HG03135 (cell line): ENCODE results near the gene THSD7A.

Source experiments
- ATAC-seq: cut with Tn5 transposase; IDR thresholded peaks from one replicate; pipeline ENCODE4 v1.9.1; 2021; ENCODE audit warnings: mild to moderate bottlenecking, moderate library complexity; ENCODE audit not compliant: unreplicated experiment

THSD7A gene, protein sequence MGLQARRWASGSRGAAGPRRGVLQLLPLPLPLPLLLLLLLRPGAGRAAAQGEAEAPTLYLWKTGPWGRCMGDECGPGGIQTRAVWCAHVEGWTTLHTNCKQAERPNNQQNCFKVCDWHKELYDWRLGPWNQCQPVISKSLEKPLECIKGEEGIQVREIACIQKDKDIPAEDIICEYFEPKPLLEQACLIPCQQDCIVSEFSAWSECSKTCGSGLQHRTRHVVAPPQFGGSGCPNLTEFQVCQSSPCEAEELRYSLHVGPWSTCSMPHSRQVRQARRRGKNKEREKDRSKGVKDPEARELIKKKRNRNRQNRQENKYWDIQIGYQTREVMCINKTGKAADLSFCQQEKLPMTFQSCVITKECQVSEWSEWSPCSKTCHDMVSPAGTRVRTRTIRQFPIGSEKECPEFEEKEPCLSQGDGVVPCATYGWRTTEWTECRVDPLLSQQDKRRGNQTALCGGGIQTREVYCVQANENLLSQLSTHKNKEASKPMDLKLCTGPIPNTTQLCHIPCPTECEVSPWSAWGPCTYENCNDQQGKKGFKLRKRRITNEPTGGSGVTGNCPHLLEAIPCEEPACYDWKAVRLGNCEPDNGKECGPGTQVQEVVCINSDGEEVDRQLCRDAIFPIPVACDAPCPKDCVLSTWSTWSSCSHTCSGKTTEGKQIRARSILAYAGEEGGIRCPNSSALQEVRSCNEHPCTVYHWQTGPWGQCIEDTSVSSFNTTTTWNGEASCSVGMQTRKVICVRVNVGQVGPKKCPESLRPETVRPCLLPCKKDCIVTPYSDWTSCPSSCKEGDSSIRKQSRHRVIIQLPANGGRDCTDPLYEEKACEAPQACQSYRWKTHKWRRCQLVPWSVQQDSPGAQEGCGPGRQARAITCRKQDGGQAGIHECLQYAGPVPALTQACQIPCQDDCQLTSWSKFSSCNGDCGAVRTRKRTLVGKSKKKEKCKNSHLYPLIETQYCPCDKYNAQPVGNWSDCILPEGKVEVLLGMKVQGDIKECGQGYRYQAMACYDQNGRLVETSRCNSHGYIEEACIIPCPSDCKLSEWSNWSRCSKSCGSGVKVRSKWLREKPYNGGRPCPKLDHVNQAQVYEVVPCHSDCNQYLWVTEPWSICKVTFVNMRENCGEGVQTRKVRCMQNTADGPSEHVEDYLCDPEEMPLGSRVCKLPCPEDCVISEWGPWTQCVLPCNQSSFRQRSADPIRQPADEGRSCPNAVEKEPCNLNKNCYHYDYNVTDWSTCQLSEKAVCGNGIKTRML (N-terminal part only)

DNA sequence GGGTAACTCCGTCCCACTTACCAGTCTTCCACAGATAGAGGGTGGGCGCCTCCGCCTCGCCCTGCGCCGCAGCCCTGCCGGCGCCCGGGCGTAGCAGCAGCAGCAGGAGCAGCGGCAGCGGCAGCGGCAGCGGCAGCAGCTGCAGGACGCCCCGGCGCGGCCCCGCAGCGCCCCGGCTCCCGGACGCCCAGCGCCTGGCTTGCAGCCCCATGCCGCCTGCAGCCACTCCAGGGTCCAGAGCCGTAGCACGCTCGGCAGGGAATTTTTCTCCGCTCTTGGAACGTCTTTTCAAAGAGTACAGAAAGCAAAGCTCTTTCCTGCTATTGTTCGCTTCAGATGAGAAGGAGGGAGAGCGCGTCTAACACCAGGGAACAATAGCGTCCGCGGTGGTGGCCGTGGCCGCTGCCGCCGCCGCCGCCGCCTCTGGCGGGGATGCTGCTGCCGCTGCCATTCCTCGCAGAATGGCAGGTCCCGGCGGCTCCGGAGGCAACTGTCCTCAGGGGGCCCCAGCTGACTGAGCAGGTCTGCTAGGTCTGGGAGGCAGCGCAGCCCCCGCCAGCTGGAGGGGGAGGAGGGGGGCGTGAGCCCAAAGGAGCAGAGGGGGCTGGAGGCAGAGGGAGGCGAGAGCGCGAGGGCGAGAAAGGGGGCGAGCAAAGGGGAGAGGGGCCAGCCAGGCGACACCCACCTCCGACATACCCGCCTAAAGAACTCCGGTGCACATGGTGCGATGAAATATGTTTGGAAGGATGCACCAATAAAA, at the start of gene THSD7A:
Gene THSD7A (minus strand): TSS at position 463 of the 760 bp plus-strand sequence. CDS start 252 bp downstream, at position 211.
- ATAC-seq, result no peak

DNA sequence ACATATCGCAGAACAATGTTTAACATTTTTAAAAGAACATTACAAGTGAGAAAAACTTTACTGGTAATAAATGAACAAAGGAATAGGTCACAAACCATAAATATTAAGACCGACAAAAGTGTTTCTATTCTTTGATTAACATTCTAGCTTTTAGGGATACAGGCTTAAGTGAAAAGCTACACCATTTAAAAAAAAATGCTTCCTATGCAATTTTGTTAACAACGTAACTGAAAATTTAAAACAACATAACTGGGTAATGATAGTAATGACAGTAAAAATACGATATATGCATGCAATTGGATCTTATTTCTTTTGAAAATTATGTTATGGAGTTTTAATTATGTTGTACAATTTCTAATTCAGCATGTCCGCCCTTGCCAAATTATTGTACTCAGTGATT, 49.7 kb upstream of the THSD7A start:
- no peak for ATAC-seq

DNA sequence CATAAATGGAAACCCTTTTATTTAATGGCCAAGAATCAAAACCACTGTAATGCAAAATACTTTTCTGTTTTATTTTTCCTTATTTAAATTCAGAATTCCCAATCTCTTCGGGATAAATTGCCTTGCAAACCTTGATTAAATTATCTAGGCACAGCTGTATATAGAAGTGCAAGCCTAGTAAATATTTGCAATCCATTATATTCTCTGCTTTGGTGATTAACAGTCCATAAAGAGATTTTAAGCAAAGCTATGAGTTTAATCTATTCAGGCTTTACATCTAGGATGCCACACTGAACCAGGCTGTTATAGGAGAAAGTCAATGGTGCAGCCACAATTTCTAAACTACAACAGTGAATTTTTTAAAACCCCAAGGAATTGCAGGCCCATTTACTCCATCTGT, 43.6 kb upstream of the THSD7A start:
- no peak for ATAC-seq

DNA sequence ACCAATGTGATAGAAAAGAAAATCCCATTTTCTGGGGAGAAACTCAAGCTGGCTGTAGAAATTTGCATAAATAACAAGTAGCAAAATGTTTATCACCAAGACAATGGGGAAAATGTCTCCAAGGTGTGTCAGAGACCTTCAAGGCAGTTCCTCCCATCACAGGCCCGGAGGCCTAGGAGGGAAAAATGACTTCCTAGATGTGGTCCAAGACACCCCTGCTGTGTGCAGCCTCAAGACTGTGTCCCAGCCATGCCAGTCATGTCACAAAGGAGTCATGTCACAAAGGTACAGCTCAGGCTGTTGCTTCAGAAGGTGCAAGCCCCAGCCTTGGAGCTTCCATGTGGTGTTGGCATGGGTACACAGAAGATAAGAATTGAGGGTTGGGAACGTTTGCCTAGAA, 33.7 kb upstream of the THSD7A start:
- no peak for ATAC-seq

DNA sequence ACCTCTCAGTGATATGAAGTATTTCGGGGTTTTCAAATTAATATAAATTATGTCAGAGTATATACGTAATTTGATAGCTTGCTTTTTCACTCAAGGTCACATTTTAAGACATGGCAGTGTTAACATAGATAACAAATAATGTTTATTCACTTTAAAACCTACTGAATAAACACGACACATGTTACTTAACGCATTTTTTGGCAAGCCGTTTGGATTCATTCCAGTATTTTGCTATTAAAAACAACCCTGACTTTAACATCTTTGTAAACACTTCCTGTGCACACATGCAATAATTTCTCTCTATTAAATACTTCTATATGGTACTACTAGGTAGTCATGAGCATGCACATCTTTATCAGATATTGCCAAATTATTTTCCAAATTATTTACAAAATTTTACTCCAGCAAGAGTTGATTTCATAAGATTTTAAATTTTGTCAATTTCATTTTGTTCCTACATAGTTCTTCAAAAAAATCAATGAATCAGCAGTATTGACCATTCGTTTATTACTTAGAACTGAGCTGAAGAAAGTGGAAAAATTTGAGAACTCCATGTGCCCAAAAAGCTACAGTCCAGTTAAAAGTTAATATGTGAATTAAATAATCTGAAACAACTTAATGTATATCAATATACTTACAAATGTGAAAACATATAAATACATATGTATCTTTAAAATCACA, 26.8 kb upstream of the THSD7A start:
- ATAC-seq, result no peak

DNA sequence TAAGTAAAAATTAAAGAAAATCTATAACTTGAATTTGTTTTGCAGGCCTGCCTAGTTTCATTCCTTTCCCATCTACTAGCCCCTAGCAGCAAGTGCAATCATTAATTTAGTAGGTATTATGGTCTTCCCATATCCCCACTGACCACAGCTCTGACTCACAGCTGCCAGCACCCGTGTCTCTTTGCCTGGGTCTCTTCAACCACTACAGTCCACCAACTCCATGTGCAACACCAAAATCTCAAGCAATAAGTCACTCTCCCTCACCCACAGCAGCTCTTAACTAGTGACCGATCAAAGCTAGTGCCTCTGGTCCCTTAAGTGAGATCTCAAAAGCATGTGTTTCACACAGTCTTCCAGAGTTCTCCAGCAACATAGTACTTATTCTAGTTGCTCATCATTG, 26.0 kb upstream of the THSD7A start:
- ATAC-seq, result no peak

DNA sequence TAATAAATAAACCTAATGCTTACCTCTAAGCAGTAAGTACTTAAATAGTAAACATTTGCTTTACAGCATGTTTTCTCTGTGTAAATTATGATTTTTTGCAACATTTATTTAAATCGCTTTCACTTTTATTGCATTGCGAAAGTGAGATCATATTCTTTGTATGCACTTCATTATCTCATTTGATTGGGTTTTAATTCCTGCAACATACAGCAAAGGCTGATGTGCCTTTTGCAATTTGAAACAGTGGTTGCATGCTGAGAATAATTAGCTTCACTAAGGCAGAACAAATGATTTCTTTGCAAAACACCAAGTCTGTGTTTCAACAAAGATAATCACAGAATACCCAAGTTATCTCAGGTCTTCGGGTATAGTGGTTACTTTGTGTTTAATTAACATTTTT, 16.3 kb upstream of the THSD7A start:
- no peak for ATAC-seq

DNA sequence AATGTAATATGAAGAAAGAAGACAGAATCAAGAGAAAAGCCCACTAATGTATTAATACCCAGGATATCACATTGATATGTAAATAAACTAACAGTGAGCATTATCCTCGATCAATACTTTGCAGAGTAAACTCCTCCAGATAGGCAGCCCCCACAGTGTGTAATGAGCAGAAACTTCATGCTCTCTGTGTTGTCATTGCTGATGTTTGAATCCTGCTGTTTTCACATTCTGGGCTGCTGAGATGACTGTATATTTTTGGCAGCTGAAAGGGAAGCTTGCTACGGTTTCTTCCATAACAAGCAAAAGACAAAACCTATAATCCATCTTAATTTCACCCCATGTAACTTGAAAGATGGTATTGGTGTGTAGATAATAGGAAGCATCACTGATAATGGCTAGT, 15.3 kb upstream of the THSD7A start:
- ATAC-seq, result no peak

DNA sequence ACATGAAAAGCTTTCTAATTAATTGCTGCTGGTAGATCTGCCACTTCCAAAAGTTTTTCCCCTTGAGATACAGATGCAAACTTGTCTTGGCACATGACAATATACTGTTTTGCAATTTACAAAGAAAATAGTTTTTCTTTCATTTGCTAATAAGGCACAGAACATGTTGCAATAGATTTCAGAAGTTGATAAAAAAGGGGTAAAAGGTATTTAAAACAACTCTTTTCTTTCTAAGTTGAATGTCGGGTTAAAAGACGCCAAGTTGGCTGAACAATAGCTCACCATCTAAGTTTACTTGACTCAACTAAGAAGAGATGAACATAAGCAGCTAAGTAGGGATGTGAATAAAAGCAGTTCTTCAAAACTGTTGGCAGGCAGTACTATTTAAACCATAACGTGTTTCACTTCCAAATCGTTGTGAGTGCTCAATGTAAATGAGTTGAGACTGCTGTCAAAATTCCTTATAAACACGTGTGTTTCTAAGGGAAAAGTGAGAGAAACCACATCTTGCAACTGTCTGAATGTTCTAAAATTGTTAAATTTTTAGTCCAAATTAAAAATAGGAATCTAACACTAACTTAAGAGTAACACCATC, 14.5 kb upstream of the THSD7A start:
- ATAC-seq, result no peak

DNA sequence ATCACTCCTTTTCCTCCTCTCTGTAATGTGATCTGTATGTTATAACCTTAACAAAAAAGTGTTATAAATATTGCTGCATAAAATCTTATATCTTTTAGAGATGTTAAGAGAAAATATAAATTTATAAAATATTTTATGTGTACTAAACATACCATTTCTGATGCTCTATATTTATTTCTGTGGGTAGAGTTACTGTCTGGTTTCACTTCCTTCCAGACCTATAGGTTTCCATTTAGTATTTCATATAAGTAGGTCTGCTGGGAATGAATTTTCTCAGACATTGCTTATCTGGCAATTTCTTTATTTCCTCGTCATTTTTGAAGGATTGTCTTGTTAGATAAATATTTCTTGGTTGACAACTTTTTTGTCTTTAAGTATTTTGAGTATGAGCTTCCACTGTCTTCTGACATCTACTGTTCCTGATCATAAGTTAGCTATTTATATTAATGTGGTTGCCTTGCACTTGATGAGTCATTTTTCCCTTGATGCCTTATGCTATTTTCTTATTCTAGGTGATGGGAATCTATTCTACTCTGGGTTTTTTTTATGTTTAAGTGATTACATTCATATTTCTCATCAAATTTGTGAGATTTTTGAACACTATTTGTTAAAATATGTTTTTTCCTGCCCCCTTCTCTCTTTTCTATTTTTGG, 11.2 kb upstream of the THSD7A start:
- ATAC-seq, result no peak

DNA sequence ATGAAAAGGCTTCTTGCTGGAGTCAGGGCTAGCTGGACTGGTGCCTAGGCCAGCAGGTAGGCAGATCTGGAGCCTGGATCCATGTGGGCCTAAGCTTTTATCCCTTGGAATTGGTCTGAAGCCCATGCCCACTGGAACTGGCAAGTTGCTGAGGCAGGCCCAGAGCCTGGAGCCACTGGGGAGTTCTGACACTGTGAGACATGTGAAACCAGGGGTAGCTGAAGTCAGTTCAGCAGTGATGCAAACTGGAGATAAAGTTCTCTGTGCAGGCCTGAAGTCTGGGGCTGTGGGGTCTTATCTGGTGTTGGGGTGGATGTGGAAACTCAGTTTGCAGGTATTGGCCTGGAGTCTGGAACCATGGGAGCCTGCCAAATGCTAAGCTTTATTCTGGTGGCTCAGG, 9.7 kb upstream of the THSD7A start:
- ATAC-seq, result no peak

DNA sequence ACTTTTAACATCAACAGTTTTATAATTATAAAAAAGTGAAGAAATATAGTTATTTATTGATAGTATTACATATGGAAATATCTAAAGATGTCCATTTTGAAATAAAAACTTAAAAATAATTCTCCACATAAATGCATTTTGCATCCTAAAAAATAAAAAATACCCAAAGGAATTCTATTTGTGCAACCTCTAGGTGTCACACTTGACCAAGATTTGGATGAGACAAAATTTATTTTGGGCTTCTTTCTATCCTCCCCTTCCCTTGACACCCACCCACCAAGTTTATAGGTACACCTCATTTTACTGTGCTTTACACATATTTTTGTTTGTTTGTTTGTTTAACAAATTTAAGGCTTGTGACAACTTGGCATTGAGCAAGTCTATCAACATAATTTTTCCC, 3.3 kb upstream of the THSD7A start:
- no peak for ATAC-seq

DNA sequence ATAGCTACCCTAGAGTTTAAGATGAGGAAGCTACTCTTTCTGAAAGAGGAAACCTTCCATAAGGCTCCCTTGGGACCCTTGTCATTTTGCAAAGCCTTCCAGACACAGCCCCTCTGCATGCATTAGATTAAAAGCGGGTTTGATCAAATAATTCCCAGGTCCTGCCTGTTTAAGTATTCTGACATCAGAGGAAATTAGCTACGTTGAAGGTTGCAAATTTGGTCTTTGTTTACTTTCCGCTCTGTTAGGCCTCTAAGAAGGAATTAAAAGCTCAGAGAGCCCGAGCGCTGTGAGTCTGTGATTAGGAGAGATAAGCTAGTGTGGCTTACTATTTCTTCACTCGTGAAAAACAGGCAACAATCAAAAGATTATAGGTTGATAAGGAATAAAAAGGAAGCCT, 1.4 kb upstream of the THSD7A start:
- no peak for ATAC-seq

DNA sequence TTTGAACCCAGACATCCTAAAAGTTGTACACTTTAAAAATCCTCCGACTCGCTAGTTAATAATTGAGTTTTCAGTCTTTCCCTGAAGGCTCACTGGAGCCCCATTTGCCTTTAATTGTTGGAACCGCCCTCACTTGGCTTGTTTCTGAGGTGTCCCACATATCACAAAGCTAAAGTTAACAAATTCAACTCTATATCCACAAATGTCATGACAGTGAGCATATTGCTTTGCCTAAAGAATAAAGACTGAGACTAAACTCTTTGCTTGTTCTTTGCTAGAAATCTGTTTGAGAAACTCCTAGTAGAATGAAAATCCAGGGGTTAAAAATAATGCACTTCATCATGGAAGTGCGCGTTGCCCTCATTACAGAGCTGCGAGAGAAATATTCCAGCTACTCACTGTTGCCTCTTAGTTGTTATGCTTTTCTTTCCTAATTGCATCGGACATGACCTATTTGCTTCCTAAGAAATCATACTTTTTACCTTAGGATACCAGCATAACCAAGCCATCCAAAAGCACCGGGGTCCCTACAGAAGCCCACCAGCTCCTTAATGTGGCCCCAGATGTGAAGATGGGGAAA, 752 bp downstream of the THSD7A start:
- ATAC-seq, result no peak

DNA sequence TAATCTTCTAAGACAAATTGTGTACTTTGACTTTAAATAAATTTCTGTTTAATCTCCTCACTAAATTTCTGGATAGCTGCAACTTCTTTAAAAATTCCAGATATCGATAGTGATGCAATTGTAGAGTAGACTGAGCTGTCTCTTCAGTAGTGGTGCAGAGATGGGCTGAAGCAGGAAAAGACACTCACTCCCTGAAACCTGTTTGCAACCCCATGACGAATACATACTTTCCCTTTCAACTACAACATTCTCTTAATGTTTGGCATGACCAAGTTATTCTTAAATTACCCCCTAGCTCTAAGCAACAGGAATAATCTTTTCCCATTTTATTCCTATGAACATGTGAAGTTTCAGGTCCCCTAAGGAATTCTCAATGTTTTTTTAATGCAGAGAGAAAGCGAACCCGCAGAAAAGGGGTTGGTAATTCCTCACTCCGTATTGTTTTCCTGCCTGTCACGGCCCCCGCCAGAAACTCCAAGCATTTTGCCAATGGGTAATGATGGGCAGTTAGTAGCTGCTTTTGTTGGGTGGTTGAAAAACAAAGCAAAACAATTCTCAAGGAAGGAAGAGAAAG, 1.3 kb downstream of the THSD7A start:
- ATAC-seq, result no peak

DNA sequence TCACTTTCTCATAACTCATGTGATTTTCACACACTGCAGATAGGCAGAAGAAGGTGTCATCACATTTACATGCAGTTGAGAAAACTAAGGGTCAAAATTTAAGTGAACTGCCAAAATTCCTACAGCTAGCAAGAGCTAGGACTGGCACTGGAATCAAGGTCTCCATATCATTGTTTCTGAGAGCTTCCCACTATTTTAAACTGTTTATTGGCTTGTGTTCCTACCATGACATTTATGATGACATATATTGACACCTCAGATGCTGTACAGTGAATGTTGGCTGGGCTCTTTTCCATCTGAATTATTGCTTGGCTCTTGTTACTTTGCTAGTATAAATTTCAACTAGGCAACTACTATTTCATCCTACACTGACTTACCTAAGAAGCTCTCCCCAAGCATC, 2.0 kb downstream of the THSD7A start:
- no peak for ATAC-seq

DNA sequence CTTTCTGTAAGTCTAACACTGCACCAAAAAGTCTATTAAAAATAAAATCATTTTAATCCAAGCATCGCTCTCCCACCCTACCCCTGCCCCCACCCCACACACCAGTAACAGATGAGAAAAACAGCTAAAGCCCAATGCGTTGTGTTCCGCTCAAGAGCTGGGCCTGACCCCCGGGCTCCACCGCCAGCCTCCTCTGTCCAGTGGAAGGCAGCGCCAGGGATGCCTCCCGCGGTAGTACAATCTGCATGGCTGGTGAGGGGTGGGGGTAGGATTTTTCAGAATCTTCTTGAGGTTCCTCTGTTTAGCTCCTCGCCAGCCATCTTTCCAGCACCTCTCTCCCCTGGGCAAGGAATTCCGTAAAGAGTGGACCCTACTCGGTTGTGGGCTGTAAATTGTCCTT, 12.1 kb downstream of the THSD7A start:
- no peak for ATAC-seq

DNA sequence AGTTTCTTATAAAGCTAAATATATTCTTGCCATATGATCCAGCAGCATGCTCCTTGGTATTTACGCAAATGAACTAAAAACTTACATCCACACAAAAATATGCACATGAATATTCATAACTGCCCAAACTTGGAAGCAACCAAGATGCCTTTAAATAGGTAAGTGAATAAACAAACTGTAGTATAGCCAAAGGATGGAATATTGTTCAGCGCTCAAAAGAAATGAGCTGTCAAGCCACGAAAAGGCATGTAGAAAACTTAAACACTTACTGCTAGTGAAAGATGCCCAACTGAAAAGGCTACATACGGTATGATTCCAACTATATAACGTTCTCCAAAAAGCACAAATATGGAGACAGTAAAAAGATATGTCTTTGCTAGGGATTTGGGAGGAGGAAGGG, 12.7 kb downstream of the THSD7A start:
- ATAC-seq, result no peak
